ENCODE data around the gene GGACT. TPM values are rescaled to one million over a fixed set of nuclear protein-coding genes. Genes with fewer than 3 reads are reported as not detected.

Gene GGACT
- total RNA-seq, 1 experiment from 2014 or later = 2.5 TPM

DNA sequence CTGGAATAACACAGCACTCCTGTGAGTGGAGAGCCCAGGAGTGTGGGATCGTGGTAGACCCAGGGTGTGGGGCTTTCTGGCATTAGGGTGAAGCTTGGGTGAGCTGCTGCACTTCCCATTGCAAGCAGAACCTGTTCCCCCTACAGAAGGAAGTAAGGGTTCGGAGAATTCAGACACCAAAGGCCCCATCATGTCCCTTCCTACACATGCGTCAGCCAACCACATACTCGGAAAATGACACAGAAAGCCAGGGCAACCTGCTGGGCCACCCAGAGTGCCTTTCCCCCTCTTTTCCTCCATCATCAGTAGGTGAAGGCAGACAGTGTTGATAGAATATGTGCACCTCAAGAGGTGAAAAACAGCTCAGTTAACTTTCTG is 42.9 kb downstream of the GGACT start:
- BruUV-seq (replicated peaks) = no TSS peak
- CTCF ChIA-PET = no interaction called here
- no peaks in the 10 kb centered on the region for H3K27me3 ChIP-seq (ENCODE audit: control insufficient read depth, insufficient read depth, low read length)
- no peak overlapping the region; the same call in 1 of the 2 replicates for H3K27ac ChIP-seq (ENCODE audit: low read length)
- no peaks in the 10 kb centered on the region for H3K36me3 ChIP-seq (ENCODE audit: control insufficient read depth, insufficient read depth, low read length)
- in situ Hi-C loops (cut with HindIII; ENCODE audit: low pct_unique_long_range_greater_than_20kb, low sequenced_read_pairs) = no loop called here
- DNase-seq (ENCODE audit: low read depth, low spot score) = no peak
- POLR2A ChIA-PET = no interaction called here
- no peaks in the 10 kb centered on the region for H3K9me3 ChIP-seq (ENCODE audit: control insufficient read depth, insufficient read depth, low read depth, low read length)
- ATAC-seq = no peak
- intact Hi-C loops (cut with micrococcal nuclease; ENCODE audit: unreplicated experiment) = no loop called here
- no peak overlapping the region for H3K4me3 ChIP-seq (ENCODE audit: low read depth in 2 of 2, low read length in 2 of 2)
- H3K4me1 ChIP-seq (ENCODE audit: control insufficient read depth, insufficient read depth, low read length) = peaks cover 9% of the 10 kb centered on the region
- TF ChIP-seq, protein P1, sequence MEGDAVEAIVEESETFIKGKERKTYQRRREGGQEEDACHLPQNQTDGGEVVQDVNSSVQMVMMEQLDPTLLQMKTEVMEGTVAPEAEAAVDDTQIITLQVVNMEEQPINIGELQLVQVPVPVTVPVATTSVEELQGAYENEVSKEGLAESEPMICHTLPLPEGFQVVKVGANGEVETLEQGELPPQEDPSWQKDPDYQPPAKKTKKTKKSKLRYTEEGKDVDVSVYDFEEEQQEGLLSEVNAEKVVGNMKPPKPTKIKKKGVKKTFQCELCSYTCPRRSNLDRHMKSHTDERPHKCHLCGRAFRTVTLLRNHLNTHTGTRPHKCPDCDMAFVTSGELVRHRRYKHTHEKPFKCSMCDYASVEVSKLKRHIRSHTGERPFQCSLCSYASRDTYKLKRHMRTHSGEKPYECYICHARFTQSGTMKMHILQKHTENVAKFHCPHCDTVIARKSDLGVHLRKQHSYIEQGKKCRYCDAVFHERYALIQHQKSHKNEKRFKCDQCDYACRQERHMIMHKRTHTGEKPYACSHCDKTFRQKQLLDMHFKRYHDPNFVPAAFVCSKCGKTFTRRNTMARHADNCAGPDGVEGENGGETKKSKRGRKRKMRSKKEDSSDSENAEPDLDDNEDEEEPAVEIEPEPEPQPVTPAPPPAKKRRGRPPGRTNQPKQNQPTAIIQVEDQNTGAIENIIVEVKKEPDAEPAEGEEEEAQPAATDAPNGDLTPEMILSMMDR (IDR thresholded peaks at IDR 0.05) = no peak
- TF ChIP-seq POLR2AphosphoS5 (IDR thresholded peaks at IDR 0.05; ENCODE audit: low read depth, low read length) = no peak
- TF ChIP-seq, protein P2, sequence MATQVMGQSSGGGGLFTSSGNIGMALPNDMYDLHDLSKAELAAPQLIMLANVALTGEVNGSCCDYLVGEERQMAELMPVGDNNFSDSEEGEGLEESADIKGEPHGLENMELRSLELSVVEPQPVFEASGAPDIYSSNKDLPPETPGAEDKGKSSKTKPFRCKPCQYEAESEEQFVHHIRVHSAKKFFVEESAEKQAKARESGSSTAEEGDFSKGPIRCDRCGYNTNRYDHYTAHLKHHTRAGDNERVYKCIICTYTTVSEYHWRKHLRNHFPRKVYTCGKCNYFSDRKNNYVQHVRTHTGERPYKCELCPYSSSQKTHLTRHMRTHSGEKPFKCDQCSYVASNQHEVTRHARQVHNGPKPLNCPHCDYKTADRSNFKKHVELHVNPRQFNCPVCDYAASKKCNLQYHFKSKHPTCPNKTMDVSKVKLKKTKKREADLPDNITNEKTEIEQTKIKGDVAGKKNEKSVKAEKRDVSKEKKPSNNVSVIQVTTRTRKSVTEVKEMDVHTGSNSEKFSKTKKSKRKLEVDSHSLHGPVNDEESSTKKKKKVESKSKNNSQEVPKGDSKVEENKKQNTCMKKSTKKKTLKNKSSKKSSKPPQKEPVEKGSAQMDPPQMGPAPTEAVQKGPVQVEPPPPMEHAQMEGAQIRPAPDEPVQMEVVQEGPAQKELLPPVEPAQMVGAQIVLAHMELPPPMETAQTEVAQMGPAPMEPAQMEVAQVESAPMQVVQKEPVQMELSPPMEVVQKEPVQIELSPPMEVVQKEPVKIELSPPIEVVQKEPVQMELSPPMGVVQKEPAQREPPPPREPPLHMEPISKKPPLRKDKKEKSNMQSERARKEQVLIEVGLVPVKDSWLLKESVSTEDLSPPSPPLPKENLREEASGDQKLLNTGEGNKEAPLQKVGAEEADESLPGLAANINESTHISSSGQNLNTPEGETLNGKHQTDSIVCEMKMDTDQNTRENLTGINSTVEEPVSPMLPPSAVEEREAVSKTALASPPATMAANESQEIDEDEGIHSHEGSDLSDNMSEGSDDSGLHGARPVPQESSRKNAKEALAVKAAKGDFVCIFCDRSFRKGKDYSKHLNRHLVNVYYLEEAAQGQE (IDR thresholded peaks at IDR 0.05; ENCODE audit: insufficient read depth in 1 of 2, low read depth in 2 of 2, low read length in 1 of 2) = no peak
- no peak for TF ChIP-seq TCF7L2 (IDR thresholded peaks at IDR 0.05; ENCODE audit: low read depth, low read length)
- TF ChIP-seq SIN3A (IDR thresholded peaks at IDR 0.05; ENCODE audit: borderline replicate concordance, insufficient read depth, low read depth, low read length) = no peak

DNA sequence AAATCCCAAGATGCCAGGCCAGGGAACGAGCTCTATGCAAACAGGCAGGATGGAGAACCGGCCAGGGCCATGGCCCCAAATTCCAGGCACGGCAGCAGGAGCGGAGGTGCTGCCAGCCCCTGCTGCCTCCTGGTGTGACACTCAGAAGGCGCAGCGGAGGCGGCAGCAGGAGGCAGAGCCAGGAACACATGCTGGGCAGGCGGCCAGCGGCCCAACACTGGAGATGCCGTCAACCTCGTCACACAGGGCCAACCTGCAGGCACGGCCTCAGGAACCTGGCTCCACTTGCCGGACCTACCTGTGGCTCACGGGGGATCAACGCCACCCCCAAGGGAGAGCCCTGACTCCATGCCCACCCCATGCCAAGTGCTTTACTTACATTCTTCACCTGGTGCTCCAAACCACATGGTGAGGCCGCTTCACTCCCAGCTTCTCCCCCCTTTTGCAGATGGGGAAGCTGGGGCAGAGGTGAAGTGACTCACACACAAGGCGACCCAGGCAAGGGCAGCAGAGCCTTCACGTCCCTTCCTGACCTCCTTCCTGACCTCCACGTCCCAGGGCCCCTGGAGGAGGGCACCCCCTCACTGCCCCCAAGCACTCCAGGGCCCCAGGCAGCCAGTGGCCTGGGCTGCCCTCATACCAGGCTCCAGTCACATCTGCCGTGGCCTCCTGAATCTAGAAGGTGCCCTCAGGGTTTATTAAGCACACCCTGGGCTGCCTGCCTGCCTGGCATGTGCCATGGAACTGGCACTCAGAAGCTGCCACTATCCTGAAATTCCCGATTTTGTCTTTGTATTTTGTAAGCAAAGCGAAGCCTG is 43.5 kb downstream of the GGACT start:
- no peaks in the 10 kb centered on the region for H3K9me3 ChIP-seq (ENCODE audit: control insufficient read depth, insufficient read depth, low read depth, low read length)
- no peaks in the 10 kb centered on the region for H3K36me3 ChIP-seq (ENCODE audit: control insufficient read depth, insufficient read depth, low read length)
- intact Hi-C loops (cut with micrococcal nuclease; ENCODE audit: unreplicated experiment) (no loop called here), in situ Hi-C loops (cut with HindIII; ENCODE audit: low pct_unique_long_range_greater_than_20kb, low sequenced_read_pairs) (no loop called here)
- ATAC-seq (peak; percentile 72), DNase-seq (ENCODE audit: low read depth, low spot score) (no peak)
- ChIA-PET POLR2A (no interaction called here), CTCF (no interaction called here)
- no peak overlapping the region for H3K4me3 ChIP-seq (ENCODE audit: low read depth in 2 of 2, low read length in 2 of 2)
- H3K27ac ChIP-seq (ENCODE audit: low read length) = no peak overlapping the region; the same call in none of the 2 replicates
- no TSS peak for BruUV-seq (replicated peaks)
- H3K4me1 ChIP-seq (ENCODE audit: control insufficient read depth, insufficient read depth, low read length) = peaks cover 9% of the 10 kb centered on the region
- TF ChIP-seq SIN3A (IDR thresholded peaks at IDR 0.05; ENCODE audit: borderline replicate concordance, insufficient read depth, low read depth, low read length) (no peak), POLR2AphosphoS5 (IDR thresholded peaks at IDR 0.05; ENCODE audit: low read depth, low read length) (no peak)
- TF ChIP-seq, protein P1 (IDR thresholded peaks at IDR 0.05) = no peak
- H3K27me3 ChIP-seq (ENCODE audit: control insufficient read depth, insufficient read depth, low read length) = no peaks in the 10 kb centered on the region

Measured in Panc1 (cell line).